ENCODE data around the gene NRG3.

Gene NRG3

GRCh38 chr10:82757901-82758300 lies 882.9 kb downstream of the NRG3 start:
- in situ Hi-C loops (cut with MboI; ENCODE audit: low sequenced_read_pairs) = no loop called here

- in situ Hi-C loops (cut with MboI; ENCODE audit: low sequenced_read_pairs) = no loop called here
These were observed 884.1 kb downstream of the NRG3 start for GRCh38 chr10:82759050-82759449.

DNA sequence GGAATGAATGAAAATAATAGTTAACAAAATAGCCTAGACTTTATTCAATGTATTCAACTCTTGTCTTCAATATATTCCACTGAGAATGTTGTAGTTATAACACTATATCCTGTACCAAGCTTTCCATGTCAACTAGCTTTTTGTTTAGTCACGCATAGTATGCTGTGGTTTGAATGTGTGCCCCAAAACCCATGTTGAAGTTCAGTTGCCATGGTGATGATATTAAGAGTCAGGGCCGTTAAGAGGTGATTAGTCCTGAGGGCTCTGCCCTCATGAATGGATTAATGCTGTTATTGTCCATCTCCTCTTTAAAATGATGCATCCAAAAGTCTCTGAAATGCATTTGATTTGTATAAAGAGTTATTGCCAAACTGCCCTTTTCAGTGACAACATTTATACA lies 887.6 kb downstream of the NRG3 start:
- in situ Hi-C loops (cut with MboI; ENCODE audit: low sequenced_read_pairs) = no loop called here

- in situ Hi-C loops (cut with MboI; ENCODE audit: low sequenced_read_pairs) = no loop called here
These were observed 893.0 kb downstream of the NRG3 start for GRCh38 chr10:82768040-82768439.

DNA sequence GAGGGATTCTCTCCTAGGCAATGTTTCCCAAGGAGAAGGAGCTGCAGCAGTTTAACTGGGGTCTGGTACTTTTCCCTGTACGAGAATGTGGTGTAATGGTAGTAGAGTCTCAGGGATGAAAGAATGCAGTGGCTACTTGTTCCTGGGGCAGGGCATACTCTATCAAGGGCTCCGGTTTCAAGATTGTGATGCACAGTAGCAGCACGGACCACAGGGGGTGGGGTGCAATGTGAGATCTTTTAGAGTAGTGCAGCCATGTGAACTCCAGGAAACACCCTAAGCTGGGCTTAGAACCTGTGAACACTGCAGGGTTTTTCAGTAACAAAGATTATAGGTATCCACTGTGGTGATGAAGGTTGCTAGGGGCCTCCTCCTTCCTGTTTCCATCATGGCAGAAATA lies 903.9 kb downstream of the NRG3 start:
- in situ Hi-C loops (cut with MboI; ENCODE audit: low sequenced_read_pairs) = no loop called here

GRCh38 chr10:82796510-82796909 lies 921.5 kb downstream of the NRG3 start:
- in situ Hi-C loops (cut with MboI; ENCODE audit: low sequenced_read_pairs) = no loop called here

DNA sequence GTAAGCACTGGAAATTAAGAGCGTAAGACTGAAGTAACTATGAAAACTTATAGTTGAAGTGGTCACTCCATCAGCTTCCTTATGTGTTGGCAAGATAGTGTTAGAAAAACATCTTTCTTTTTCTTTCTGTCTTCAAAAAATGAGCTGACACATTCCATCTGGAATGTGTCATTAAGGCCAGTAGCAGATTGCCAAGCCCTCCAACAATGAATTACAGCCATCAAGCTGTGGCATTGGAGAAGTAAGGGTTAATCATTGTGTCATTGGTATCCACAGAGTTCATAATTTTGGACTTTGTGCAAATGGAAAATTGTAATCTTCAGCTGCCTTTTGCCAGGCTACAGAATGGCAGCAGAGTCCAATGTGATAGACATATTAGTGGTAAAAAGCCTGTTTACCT lies 926.3 kb downstream of the NRG3 start:
- in situ Hi-C loops (cut with MboI; ENCODE audit: low sequenced_read_pairs) = no loop called here

- in situ Hi-C loops (cut with MboI; ENCODE audit: low sequenced_read_pairs) = no loop called here
These were observed 936.6 kb downstream of the NRG3 start for GRCh38 chr10:82811621-82812020.

DNA sequence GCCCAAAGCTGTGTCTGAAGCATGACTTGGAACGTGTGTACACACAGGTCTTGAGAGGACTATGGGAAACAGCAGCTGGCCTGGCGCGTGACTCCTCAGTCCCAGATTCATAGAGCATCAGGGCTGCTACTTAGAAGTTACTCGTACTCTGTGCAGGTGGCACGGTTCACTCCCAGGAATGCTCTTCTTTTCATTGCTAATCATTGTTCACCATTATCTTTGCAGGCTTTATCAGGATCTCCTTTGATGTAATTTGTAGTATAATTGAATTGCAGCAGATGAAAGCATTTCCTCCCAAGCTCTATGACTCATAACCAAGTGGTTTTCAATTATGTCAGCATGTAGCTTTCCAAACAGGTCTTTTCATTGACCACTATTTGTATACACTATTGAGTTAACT lies 938.9 kb downstream of the NRG3 start:
- in situ Hi-C loops (cut with MboI; ENCODE audit: low sequenced_read_pairs) = no loop called here

GRCh38 chr10:82814635-82815034 lies 939.6 kb downstream of the NRG3 start:
- in situ Hi-C loops (cut with MboI; ENCODE audit: low sequenced_read_pairs) = no loop called here

DNA sequence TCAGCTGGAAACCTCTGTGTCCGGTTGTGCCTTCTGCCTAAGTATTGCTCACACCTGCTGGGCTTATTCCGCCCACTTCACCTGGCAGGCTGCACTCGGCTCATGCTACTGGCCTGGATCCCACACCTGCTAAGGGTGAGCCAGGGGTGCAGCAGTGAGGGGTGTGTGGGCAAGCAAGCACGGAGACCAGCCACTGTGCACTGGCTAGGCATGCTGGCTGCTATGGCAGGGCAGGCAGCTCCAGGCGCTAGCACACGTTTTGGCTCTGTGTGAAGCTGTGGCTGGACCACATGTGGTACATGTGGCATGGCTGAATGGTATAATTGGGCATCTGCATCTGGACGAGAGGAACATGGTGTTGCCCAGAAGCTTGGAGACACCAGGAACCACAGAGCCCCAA lies 940.7 kb downstream of the NRG3 start:
- in situ Hi-C loops (cut with MboI; ENCODE audit: low sequenced_read_pairs) = no loop called here

DNA sequence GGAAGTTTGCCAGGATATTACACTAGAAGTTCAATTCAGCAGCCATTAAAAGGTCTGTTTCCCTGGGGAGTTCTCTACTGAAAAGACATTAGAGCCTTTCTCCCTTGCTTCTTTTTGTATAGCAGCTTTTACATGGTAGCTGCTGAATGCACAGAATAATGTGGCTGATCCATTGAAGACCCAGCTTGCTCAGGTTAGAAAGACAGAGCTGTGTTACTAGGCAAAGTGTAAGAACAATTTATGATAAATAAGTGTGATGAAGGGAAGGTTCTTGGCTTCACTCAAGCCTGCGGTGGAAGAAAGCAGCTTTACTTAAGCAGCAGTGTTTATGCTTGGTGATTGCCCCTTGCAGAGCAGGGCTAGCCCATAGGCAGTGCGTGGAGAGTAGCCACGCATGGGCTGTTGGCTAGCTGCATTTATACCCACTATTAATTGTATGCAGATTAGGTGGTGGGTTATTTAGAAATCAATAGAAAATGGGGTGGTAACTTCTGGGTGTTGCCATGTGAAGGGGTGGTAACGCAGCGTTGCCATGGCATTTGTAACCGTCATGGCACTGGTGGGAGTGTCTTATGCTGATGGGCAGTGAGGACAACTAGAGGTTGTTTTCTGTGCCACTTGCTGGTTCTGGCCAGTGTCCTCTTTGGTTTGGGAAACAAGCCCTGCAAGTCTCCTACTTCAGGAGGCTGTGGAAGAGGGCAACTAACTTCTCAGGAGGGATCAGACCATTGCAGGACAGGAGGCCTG lies 942.9 kb downstream of the NRG3 start:
- in situ Hi-C loops (cut with MboI; ENCODE audit: low sequenced_read_pairs) = no loop called here

GRCh38 chr10:82821043-82821442 lies 946.0 kb downstream of the NRG3 start:
- in situ Hi-C loops (cut with MboI; ENCODE audit: low sequenced_read_pairs) = no loop called here

- in situ Hi-C loops (cut with MboI; ENCODE audit: low sequenced_read_pairs) = no loop called here
These were observed 951.1 kb downstream of the NRG3 start for GRCh38 chr10:82826132-82826531.

DNA sequence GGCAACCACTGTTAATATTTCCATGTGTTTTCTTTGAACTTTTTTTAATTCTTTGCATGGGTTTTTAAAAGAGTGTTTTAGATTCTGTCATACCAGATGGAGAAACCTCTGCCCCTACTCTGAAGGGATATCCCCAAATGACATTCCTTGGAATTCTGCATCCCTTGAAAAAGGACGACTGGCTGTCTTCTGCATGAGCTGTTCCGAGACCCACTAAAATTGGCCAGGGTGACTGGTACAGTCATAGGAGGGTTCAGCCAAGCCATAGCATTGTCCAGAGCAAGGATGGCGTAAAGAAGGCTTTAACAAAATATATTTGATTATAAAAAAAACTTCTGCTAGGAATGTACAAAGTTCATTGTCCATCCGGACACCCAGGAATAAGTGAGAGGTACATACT lies 952.9 kb downstream of the NRG3 start:
- in situ Hi-C loops (cut with MboI; ENCODE audit: low sequenced_read_pairs) = no loop called here

GRCh38 chr10:82847242-82847641 lies 972.2 kb downstream of the NRG3 start:
- in situ Hi-C loops (cut with MboI; ENCODE audit: low sequenced_read_pairs) = no loop called here

DNA sequence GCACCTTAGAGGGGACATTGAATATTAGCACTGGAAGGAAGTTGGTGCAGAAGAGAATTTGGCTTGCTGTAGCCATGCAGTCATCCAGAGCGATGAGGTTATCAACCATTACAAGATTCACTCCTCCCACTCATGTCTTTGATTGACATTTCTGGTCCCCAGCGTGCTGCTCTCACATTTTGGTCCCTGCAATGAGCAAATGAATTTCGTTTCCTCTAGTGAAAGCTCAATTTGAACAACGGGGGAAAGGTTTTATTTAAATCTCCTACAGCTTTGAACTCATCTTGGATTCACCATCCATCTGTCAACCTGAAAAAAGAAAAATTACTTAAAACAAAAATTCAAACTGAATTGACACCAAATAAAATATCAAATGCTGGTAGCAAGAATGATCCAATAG lies 975.2 kb downstream of the NRG3 start:
- in situ Hi-C loops (cut with MboI; ENCODE audit: low sequenced_read_pairs) = no loop called here

DNA sequence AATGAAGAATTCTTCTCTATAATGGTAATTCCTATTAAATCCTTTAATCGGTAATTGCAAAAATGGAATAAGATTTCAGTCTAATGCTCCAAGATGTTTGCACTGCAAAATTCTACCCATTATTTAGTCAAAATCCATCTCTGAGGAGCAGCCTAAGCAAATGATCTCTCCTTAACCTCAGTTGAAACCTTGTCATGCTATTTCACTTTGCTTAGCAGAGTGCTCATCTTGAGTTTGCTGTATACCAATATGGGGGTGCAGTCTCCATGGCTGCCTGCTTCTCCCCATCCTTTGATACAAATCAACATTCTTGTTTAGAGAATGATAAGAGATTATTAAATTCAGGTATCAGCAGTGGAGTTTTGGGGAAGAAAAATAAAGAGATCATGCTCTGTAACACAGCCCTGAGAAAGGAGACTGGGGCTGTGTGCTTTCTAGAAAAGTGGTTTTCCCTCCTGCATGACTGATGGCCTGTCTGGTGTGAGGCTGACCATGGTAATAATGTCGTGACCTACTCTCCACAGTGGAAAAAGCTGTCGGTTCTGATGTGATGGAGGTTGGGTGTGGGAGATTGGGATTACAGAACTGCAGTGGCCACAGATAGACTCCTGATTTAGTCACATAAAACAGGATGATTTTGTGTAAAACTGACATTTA lies 982.1 kb downstream of the NRG3 start:
- in situ Hi-C loops (cut with MboI; ENCODE audit: low sequenced_read_pairs) = no loop called here

- in situ Hi-C loops (cut with MboI; ENCODE audit: low sequenced_read_pairs) = no loop called here
These were observed 986.9 kb downstream of the NRG3 start for GRCh38 chr10:82861889-82862288.

GRCh38 chr10:82865366-82865765 lies 990.4 kb downstream of the NRG3 start:
- in situ Hi-C loops (cut with MboI; ENCODE audit: low sequenced_read_pairs) = no loop called here

GRCh38 chr10:82866424-82867020 lies 991.5 kb downstream of the NRG3 start:
- in situ Hi-C loops (cut with MboI; ENCODE audit: low sequenced_read_pairs) = no loop called here

DNA sequence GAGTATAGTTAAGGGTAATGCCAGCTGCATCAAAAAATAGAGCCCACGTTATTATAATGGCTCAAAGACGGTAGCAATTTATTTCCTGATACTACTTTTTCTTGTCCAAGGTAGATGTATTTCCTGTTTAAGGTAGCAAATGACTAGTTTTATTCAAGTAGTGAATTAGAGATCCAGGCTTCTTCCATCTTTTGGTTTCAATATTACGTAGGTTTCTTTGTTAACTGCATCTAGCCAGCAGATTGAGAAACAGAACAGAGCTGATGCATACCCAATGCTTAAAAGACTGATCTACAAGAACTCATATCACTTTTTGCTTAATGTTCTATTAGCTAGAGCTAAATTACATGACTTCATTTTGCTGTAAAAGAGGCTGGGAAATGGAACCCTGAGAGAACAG lies 992.1 kb downstream of the NRG3 start:
- in situ Hi-C loops (cut with MboI; ENCODE audit: low sequenced_read_pairs) = no loop called here
